Endodermal cell (in vitro differentiated cells): ENCODE results near the gene TBC1D1. TPM values are rescaled to one million over a fixed set of nuclear protein-coding genes. Genes with fewer than 3 reads are reported as not detected.

Experiments
- DNase-seq: peaks from one replicate; pipeline ENCODE4 v3.0.0-alpha.2; 2017
- H3K27ac ChIP-seq: 2 replicates; pipeline ENCODE4 v1.5.1; 2013; ENCODE audit warnings: mild to moderate bottlenecking, low read depth, low read length, moderate library complexity
- H3K27me3 ChIP-seq: 2 replicates; pipeline ENCODE4 v1.6.1; 2013; ENCODE audit warnings: mild to moderate bottlenecking, low read length, moderate library complexity; ENCODE audit not compliant: insufficient read depth, control insufficient read depth, poor library complexity, severe bottlenecking
- H3K36me3 ChIP-seq: 2 replicates; pipeline ENCODE4 v1.7.0; 2013; ENCODE audit warnings: mild to moderate bottlenecking, low read length, moderate library complexity; ENCODE audit not compliant: control insufficient read depth, insufficient read depth
- H3K4me1 ChIP-seq: one replicate; pipeline ENCODE4 v1.7.0; 2013; ENCODE audit warnings: low read length; ENCODE audit not compliant: control insufficient read depth, insufficient read depth
- H3K4me3 ChIP-seq: 2 replicates; pipeline ENCODE4 v1.5.1; 2013; ENCODE audit warnings: mild to moderate bottlenecking, low read length, moderate library complexity
- H3K9ac ChIP-seq: 2 replicates; pipeline ENCODE4 v1.6.1; 2013; ENCODE audit warnings: mild to moderate bottlenecking, low read length, moderate library complexity; ENCODE audit not compliant: poor library complexity, severe bottlenecking; ENCODE audit errors: extremely low read depth
- H3K9me3 ChIP-seq: 2 replicates; pipeline ENCODE4 v1.6.1; 2013; ENCODE audit warnings: mild to moderate bottlenecking, low read length, moderate library complexity; ENCODE audit not compliant: control insufficient read depth
- H3K27ac Mint-ChIP-seq: 2 replicates; pipeline ENCODE4 v1.8.0; 2020; ENCODE audit warnings: mixed read lengths
- H3K27me3 Mint-ChIP-seq: 2 replicates; pipeline ENCODE4 v1.8.0; 2021; ENCODE audit warnings: mild to moderate bottlenecking, mixed read lengths; ENCODE audit not compliant: insufficient read depth
- H3K36me3 Mint-ChIP-seq: 2 replicates; pipeline ENCODE4 v1.8.0; 2020; ENCODE audit warnings: low read depth, mixed read lengths
- H3K4me1 Mint-ChIP-seq: 2 replicates; pipeline ENCODE4 v1.8.0; 2020; ENCODE audit warnings: mixed read lengths
- H3K4me3 Mint-ChIP-seq: 2 replicates; pipeline ENCODE4 v1.8.0; 2020; ENCODE audit warnings: mild to moderate bottlenecking, moderate library complexity, mixed read lengths
- H3K9me3 Mint-ChIP-seq: 2 replicates; pipeline ENCODE4 v1.8.0; 2020; ENCODE audit warnings: mild to moderate bottlenecking, mixed read lengths
- WGBS, 2 experiments: methylation state at CpG; one replicate each; pipeline versions ENCODE4 v1.1.5 to v1.1.7; 2013; ENCODE audit warnings: missing lambda C conversion rate in 2 of 2, mixed read lengths in 1 of 2; ENCODE audit not compliant: insufficient coverage in 1 of 2, insufficient read length in 1 of 2; 5-methylcytosine and 5-hydroxymethylcytosine counted together
- total RNA-seq, 2 donors: library from RNA; stranded (reverse); fragmentation: NEBNext Ultra II Directional in 1 of 2; extraction: Animal tissue kit (Norgen Biotek cat#: 25700) in 1 of 2; gene quantifications; 2 replicates in 1 of 2; 3 replicates in 1 of 2; pipeline ENCODE4 v1.2.1, GENCODE V29; 2021
- TF ChIP-seq, protein P1 (sequence below): fragments of 200-600 bp; sonication (generic); conservative IDR thresholded peaks from 2 replicates; pipeline ENCODE4 v1.5.0; 2021; ENCODE audit warnings: antibody characterized with exemption, mild to moderate bottlenecking

TBC1D1 gene
- total RNA-seq, 2 donors from 2014 or later, result 110 to 122 TPM

DNA sequence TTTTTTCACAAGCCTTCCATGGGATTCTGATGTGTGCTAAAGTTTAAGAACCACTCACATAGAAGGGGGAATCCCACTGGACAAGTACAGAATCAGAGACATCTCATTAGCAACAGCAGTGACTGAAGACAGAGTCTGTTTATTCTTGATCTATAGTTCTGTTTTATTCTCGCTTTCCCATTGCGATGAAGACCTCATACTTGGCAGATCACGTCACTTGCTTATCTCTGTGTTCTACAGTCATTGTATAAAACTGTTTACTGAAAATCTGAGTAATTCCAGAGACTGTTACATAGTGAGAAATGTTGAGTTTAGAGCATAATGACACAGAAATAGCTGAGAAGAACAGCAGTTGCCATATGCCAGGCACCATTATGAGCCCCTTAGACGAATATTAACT, 254.9 kb downstream of the TBC1D1 start:
- DNase-seq, result no peak
- Mint-ChIP-seq H3K27me3 (no peaks in the 10 kb centered on the region), H3K9me3 (no peaks in the 10 kb centered on the region), H3K4me1 (no peaks in the 10 kb centered on the region), H3K36me3 (peaks cover 14% of the 10 kb centered on the region), H3K27ac (no peak overlapping the region), H3K4me3 (no peak overlapping the region)
- H3K36me3 ChIP-seq, result no peaks in the 10 kb centered on the region
- WGBS, 2 experiments, result 96 to 100% methylated on average over 4 of the region's 4 CpGs
- H3K27me3 ChIP-seq, result no peaks in the 10 kb centered on the region
- H3K9ac ChIP-seq, result no peak overlapping the region
- no peaks in the 10 kb centered on the region for H3K4me1 ChIP-seq
- no peaks in the 10 kb centered on the region for H3K9me3 ChIP-seq
- no peak overlapping the region for H3K4me3 ChIP-seq
- H3K27ac ChIP-seq, result no peak overlapping the region
- TF ChIP-seq, protein P1, sequence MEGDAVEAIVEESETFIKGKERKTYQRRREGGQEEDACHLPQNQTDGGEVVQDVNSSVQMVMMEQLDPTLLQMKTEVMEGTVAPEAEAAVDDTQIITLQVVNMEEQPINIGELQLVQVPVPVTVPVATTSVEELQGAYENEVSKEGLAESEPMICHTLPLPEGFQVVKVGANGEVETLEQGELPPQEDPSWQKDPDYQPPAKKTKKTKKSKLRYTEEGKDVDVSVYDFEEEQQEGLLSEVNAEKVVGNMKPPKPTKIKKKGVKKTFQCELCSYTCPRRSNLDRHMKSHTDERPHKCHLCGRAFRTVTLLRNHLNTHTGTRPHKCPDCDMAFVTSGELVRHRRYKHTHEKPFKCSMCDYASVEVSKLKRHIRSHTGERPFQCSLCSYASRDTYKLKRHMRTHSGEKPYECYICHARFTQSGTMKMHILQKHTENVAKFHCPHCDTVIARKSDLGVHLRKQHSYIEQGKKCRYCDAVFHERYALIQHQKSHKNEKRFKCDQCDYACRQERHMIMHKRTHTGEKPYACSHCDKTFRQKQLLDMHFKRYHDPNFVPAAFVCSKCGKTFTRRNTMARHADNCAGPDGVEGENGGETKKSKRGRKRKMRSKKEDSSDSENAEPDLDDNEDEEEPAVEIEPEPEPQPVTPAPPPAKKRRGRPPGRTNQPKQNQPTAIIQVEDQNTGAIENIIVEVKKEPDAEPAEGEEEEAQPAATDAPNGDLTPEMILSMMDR, result no peak

DNA sequence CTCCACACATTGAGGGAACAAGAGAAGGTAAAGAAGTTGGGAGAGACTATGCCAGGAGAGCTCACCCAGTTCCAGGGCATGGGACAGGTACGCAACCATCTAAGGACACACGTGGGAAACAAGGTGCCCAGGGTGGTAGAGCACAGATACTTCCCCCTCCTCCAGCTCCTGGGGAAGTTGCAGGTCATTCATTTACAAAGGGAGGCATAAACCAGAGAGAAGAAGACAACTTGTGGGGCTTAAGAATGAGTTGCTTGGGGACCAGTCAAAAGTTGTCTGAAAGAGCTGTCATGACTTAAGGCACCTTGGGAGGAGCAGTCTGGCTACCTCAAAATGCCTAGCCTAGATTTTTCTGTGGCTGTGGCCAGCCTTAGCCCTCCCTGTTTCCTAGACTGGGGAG, 255.5 kb downstream of the TBC1D1 start:
- Histone ChIP-seq H3K36me3 (no peaks in the 10 kb centered on the region), H3K9me3 (no peaks in the 10 kb centered on the region), H3K27ac (no peak overlapping the region), H3K4me3 (no peak overlapping the region), H3K27me3 (no peaks in the 10 kb centered on the region), H3K4me1 (no peaks in the 10 kb centered on the region), H3K9ac (no peak overlapping the region)
- TF ChIP-seq, protein P1, result no peak
- Mint-ChIP-seq H3K27ac (no peak overlapping the region), H3K27me3 (no peaks in the 10 kb centered on the region), H3K4me3 (no peak overlapping the region), H3K36me3 (peaks cover 14% of the 10 kb centered on the region), H3K9me3 (no peaks in the 10 kb centered on the region), H3K4me1 (no peaks in the 10 kb centered on the region)
- 84% methylated on average over 2 of the region's 2 CpGs; no CpG with 5 or more reads in 1 of the 2 experiments for WGBS, 2 experiments
- no peak for DNase-seq

DNA sequence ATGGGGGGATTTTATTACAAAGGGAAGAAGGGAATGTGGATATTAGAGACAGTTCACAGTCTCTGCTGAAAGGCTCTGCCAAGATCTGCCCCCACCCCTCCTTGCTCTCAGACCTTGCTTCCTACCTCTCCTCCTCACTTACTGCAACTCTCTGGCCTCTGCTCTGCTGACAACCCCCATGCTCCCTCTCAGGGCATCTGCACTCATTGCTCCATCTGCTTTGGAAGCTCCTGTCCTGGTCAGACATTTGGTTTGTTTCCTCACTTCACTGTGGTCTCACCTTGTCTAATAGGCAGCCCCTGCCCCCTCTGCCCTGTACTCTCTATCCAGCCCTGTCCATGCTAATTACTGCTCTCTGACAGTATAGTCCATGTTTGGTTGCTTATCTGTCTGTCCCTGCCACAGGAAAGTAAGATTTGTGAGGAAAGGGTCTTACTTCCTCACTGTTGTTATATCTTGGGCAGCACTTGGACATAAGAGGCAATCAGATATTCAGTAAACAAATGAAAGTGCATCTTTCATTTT, 258.6 kb downstream of the TBC1D1 start:
- Mint-ChIP-seq H3K4me1 (no peaks in the 10 kb centered on the region), H3K27ac (no peak overlapping the region), H3K9me3 (no peaks in the 10 kb centered on the region), H3K4me3 (no peak overlapping the region), H3K36me3 (no peaks in the 10 kb centered on the region), H3K27me3 (no peaks in the 10 kb centered on the region)
- H3K36me3 ChIP-seq, result no peaks in the 10 kb centered on the region
- TF ChIP-seq, protein P1, result no peak
- no peak overlapping the region for H3K27ac ChIP-seq
- no peaks in the 10 kb centered on the region for H3K4me1 ChIP-seq
- DNase-seq, result no peak
- no peaks in the 10 kb centered on the region for H3K27me3 ChIP-seq
- H3K4me3 ChIP-seq, result no peak overlapping the region
- no peaks in the 10 kb centered on the region for H3K9me3 ChIP-seq
- no peak overlapping the region for H3K9ac ChIP-seq
